Adrenal gland (tissue), 12 donors: ENCODE results near the gene EML6. TPM values are rescaled to one million over a fixed set of nuclear protein-coding genes. Genes with fewer than 3 reads are reported as not detected.

Experiments
- DNase-seq, 7 donors: peaks; one replicate each; pipeline ENCODE4 v3.0.0-alpha.2; 2019 to 2020
- H3K27ac ChIP-seq, 5 donors: fragments of 200-600 bp; sonication (generic) in 4 of 5; 1 replicate in 3 of 5; 2 replicates in 2 of 5; pipeline versions ENCODE4 v1.5.1 to v1.8.0; 2016 to 2020; ENCODE audit warnings: mild to moderate bottlenecking in 1 of 5
- H3K27me3 ChIP-seq: fragments of 200-600 bp; 2 replicates; pipeline ENCODE4 v1.8.0; 2021
- H3K36me3 ChIP-seq, 2 donors: fragments of 200-600 bp; replicated peaks in 1 of 2; 1 replicate in 1 of 2; 2 replicates in 1 of 2; pipeline versions ENCODE4 v1.5.1 to v1.8.0; 2018 to 2022
- H3K4me1 ChIP-seq, 2 donors: fragments of 200-600 bp; replicated peaks in 1 of 2; 1 replicate in 1 of 2; 2 replicates in 1 of 2; pipeline versions ENCODE4 v1.5.1 to v1.8.0; 2018 to 2021
- H3K4me3 ChIP-seq, 4 donors: fragments of 200-600 bp; sonication (generic) in 3 of 4; one replicate each; pipeline ENCODE4 v1.5.1; 2016 to 2018
- H3K9me3 ChIP-seq, 3 donors: fragments of 200-600 bp; sonication (generic) in 1 of 3; replicated peaks in 1 of 3; 1 replicate in 2 of 3; 2 replicates in 1 of 3; pipeline versions ENCODE4 v1.5.1 to v1.8.0; 2016 to 2021
- POLR2A ChIP-seq, 2 donors: fragments of 450-650 bp; IDR thresholded peaks; one replicate each; pipeline ENCODE4 v1.6.1; 2017; ENCODE audit warnings: antibody characterized with exemption in 2 of 2, mild to moderate bottlenecking in 2 of 2, moderate library complexity in 1 of 2
- WGBS, 4 donors: extraction: QIAGEN DNeasy Blood & Tissue Kit in 2 of 4; methylation state at CpG; one replicate each; pipeline versions ENCODE4 v1.1.5 to v1.1.7; 2013 to 2017; 5-methylcytosine and 5-hydroxymethylcytosine counted together
- intact Hi-C, 2 donors: fragments of 100-400 bp; cut with DNase I; formaldehyde crosslinking; loops; one replicate each; pipeline versions ENCODE4 v1.14.1 to v1.15.0; 2022 to 2023
- polyA plus RNA-seq, 3 donors: library from polyadenylated mRNA; stranded (reverse); fragments of 200-250 nt in 2 of 3; fragments of 350-450 nt in 1 of 3; fragmentation: Illumina TruSeq in 1 of 3; extraction: RNeasy Lipid Tissue Mini Kit (QIAGEN cat#74804) in 1 of 3; gene quantifications; one replicate each; pipeline ENCODE4 v1.2.3, GENCODE V29; 2013 to 2014
- total RNA-seq, 9 donors: library from RNA; depleted of rRNA in 4 of 9; stranded (reverse); fragments of >200 nt in 4 of 9; fragments of 120-200 nt in 1 of 9; fragmentation: NEBNext Ultra II Directional in 1 of 9; extraction: Animal tissue kit (Norgen Biotek cat#: 25700) in 1 of 9; gene quantifications; one replicate each; pipeline versions ENCODE4 v1.1.0 to v1.2.4, GENCODE V29; 2013 to 2023
- TF ChIP-seq, protein P1 (sequence below), 6 experiments: fragments of 450-650 bp in 4 of 6; fragments of 200-600 bp in 2 of 6; sonication (generic) in 1 of 6; IDR thresholded peaks; 1 replicate in 5 of 6; 2 replicates in 1 of 6; pipeline versions ENCODE4 v1.5.1 to v1.8.0; 2016 to 2021; ENCODE audit warnings: antibody characterized with exemption in 6 of 6, mild to moderate bottlenecking in 2 of 6, moderate library complexity in 1 of 6
- donor health status: healthy with polysubstance abuse.
- donor health status: Bipolar disorder and iron deficiency.
- donor health status: DM: yes; HTN: yes; CAD: no.
- donor health status: DM: no; HTN: no; CAD: no.
- donor health status: DM: no; HTN: no; CAD: no.
- donor health status: DM: yes; HTN: yes; CAD: no.

Gene EML6
- total and polyA plus RNA-seq, 12 donors, result 6.0 to 19.3 (median 10.9) TPM

GRCh38 chr2:54999182-54999581, 275.7 kb downstream of the EML6 start:
- H3K4me1 ChIP-seq, result peaks cover 12 to 45% of the 10 kb centered on the region in 2 donors
- peak overlapping the region in 2 of 5 donors; percentile 36 to 62 for H3K27ac ChIP-seq
- H3K4me3 ChIP-seq, result peak overlapping the region in 1 of 4 donors; percentile 16
- no peaks in the 10 kb centered on the region for H3K9me3 ChIP-seq
- DNase-seq, result peak in 5 of 7 donors; percentile 33 to 41 (median 37)
- WGBS, 4 donors, result 4 to 5% (median 5%) methylated on average over 3 of the region's 3 CpGs
- intact Hi-C loops, result no loop called here
- H3K36me3 ChIP-seq, result no peaks in the 10 kb centered on the region
- H3K27me3 ChIP-seq, result no peaks in the 10 kb centered on the region
- TF ChIP-seq, protein P1, sequence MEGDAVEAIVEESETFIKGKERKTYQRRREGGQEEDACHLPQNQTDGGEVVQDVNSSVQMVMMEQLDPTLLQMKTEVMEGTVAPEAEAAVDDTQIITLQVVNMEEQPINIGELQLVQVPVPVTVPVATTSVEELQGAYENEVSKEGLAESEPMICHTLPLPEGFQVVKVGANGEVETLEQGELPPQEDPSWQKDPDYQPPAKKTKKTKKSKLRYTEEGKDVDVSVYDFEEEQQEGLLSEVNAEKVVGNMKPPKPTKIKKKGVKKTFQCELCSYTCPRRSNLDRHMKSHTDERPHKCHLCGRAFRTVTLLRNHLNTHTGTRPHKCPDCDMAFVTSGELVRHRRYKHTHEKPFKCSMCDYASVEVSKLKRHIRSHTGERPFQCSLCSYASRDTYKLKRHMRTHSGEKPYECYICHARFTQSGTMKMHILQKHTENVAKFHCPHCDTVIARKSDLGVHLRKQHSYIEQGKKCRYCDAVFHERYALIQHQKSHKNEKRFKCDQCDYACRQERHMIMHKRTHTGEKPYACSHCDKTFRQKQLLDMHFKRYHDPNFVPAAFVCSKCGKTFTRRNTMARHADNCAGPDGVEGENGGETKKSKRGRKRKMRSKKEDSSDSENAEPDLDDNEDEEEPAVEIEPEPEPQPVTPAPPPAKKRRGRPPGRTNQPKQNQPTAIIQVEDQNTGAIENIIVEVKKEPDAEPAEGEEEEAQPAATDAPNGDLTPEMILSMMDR (IDR thresholded peaks at IDR 0.05), result no peak
- TF ChIP-seq POLR2A (IDR thresholded peaks at IDR 0.05), result no peak

GRCh38 chr2:55000341-55000740, 276.9 kb downstream of the EML6 start:
- DNase-seq, result no peak
- Histone ChIP-seq H3K4me1 (peaks cover 12 to 41% of the 10 kb centered on the region in 2 donors), H3K36me3 (no peaks in the 10 kb centered on the region), H3K27ac (peak overlapping the region in 2 of 5 donors; percentile 36 to 62), H3K27me3 (no peaks in the 10 kb centered on the region), H3K9me3 (no peaks in the 10 kb centered on the region), H3K4me3 (no peak overlapping the region)
- TF ChIP-seq, protein P1 (IDR thresholded peaks at IDR 0.05), result no peak
- no peak for TF ChIP-seq POLR2A (IDR thresholded peaks at IDR 0.05)
- intact Hi-C loops, result no loop called here
- 41 to 48% (median 44%) methylated on average over 4 of the region's 4 CpGs for WGBS, 4 donors

- H3K36me3 ChIP-seq, result no peaks in the 10 kb centered on the region
- H3K9me3 ChIP-seq, result no peaks in the 10 kb centered on the region
- H3K27me3 ChIP-seq, result no peaks in the 10 kb centered on the region
- TF ChIP-seq, protein P1 (IDR thresholded peaks at IDR 0.05), result no peak
- no peak for TF ChIP-seq POLR2A (IDR thresholded peaks at IDR 0.05)
- DNase-seq, result no peak
- no peak overlapping the region for H3K4me3 ChIP-seq
- H3K27ac ChIP-seq, result no peak overlapping the region
- WGBS, 4 donors, result 71 to 95% (median 83%) methylated on average over 2 of the region's 2 CpGs
- intact Hi-C loops, result no loop called here
- H3K4me1 ChIP-seq, result peaks cover 13 to 53% of the 10 kb centered on the region in 2 donors
Measured at GRCh38 chr2:55001716-55002115, 278.3 kb downstream of the EML6 start.

GRCh38 chr2:55003706-55004639, 280.5 kb downstream of the EML6 start:
- TF ChIP-seq, protein P1 (IDR thresholded peaks at IDR 0.05), result no peak
- no peak for TF ChIP-seq POLR2A (IDR thresholded peaks at IDR 0.05)
- intact Hi-C loops, result no loop called here
- no peak for DNase-seq
- Histone ChIP-seq H3K4me3 (no peak overlapping the region), H3K27me3 (no peaks in the 10 kb centered on the region), H3K9me3 (no peaks in the 10 kb centered on the region), H3K36me3 (no peaks in the 10 kb centered on the region), H3K4me1 (peaks cover 7 to 51% of the 10 kb centered on the region in 2 donors), H3K27ac (no peak overlapping the region)
- WGBS, 4 donors, result 94 to 96% (median 95%) methylated on average over 10 of the region's 10 CpGs
